MCF 10A (cell line): ENCODE measurements around the gene POU2AF1. TPM values are rescaled to one million over a fixed set of nuclear protein-coding genes. Genes with fewer than 3 reads are reported as not detected.
A peak's percentile ranks its signal among the peaks of the same experiment; 100 is the strongest.

ENCODE experiments used
- Bru-seq: library from RNA; stranded (reverse); fragments of 400-500 nt; gene quantifications from one replicate; lab custom pipeline; 2021; lab: Mats Ljungman, UMichigan
- BruChase-seq, 2 experiments: library from RNA; stranded (reverse); fragments of 400-500 nt; gene quantifications; one replicate each; lab custom pipeline; 2021; lab: Mats Ljungman, UMichigan
- BruUV-seq: library from RNA; stranded (reverse); fragments of 400-500 nt; replicated peaks from 2 replicates; lab custom pipeline; 2021; lab: Mats Ljungman, UMichigan
- CTCF ChIA-PET: fragments of 300-600 bp; sonication (Branson Sonifier 250); formaldehyde crosslinking; extraction: SDS; loops from one replicate; lab custom pipeline; 2021; ENCODE audit warnings: antibody characterized with exemption, inconsistent platforms; lab: Yijun Ruan, JAX
- POLR2A ChIA-PET: fragments of 300-600, 350-650 bp; sonication (Branson Sonifier 250); formaldehyde crosslinking; extraction: SDS; loops from one replicate; lab custom pipeline; 2020; ENCODE audit warnings: antibody characterized with exemption, inconsistent platforms; lab: Yijun Ruan, JAX
- DNase-seq: peaks from one replicate; pipeline ENCODE4 v3.0.0-alpha.2; 2018; ENCODE audit not compliant: unreplicated experiment
- H3K27ac Mint-ChIP-seq: one replicate; pipeline ENCODE4 v1.8.0; 2022; ENCODE audit warnings: mild to moderate bottlenecking, low read depth, mixed read lengths; ENCODE audit not compliant: unreplicated experiment
- H3K27me3 Mint-ChIP-seq: one replicate; pipeline ENCODE4 v1.8.0; 2022; ENCODE audit warnings: mixed read lengths; ENCODE audit not compliant: insufficient read depth, unreplicated experiment
- H3K36me3 Mint-ChIP-seq: one replicate; pipeline ENCODE4 v1.8.0; 2022; ENCODE audit warnings: mild to moderate bottlenecking, moderate library complexity, mixed read lengths; ENCODE audit not compliant: insufficient read depth, unreplicated experiment
- H3K4me1 Mint-ChIP-seq: one replicate; pipeline ENCODE4 v1.8.0; 2022; ENCODE audit warnings: mixed read lengths; ENCODE audit not compliant: insufficient read depth, unreplicated experiment
- H3K4me3 Mint-ChIP-seq: one replicate; pipeline ENCODE4 v1.8.0; 2022; ENCODE audit warnings: mild to moderate bottlenecking, moderate library complexity, mixed read lengths; ENCODE audit not compliant: unreplicated experiment
- H3K9me3 Mint-ChIP-seq: one replicate; pipeline ENCODE4 v1.8.0; 2022; ENCODE audit warnings: mixed read lengths; ENCODE audit not compliant: unreplicated experiment
- intact Hi-C: fragments of 100-400 bp; cut with micrococcal nuclease; formaldehyde crosslinking; loops from 2 replicates; pipeline ENCODE4 v1.14.1; 2022
- long read RNA-seq: library from polyadenylated mRNA; stranded (forward); transcript quantifications from one replicate; pipeline ENCODE4 v2.0.0, GENCODE V29; 2022
- total RNA-seq: library from RNA; stranded (reverse); gene quantifications from 2 replicates; pipeline ENCODE4 v1.2.3, GENCODE V29; 2022
- TF ChIP-seq, protein P1 (sequence below): fragments of 200-600 bp; IDR thresholded peaks from one replicate; pipeline ENCODE4 v1.8.0; 2022; ENCODE audit warnings: antibody characterized with exemption, mild to moderate bottlenecking; ENCODE audit not compliant: unreplicated experiment

POU2AF1 gene, protein sequence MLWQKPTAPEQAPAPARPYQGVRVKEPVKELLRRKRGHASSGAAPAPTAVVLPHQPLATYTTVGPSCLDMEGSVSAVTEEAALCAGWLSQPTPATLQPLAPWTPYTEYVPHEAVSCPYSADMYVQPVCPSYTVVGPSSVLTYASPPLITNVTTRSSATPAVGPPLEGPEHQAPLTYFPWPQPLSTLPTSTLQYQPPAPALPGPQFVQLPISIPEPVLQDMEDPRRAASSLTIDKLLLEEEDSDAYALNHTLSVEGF
- not detected in 2 replicates for total RNA-seq
- percentile 4 among the genes with signal in this experiment for Bru-seq, nascent RNA
- percentile 4 among the genes with signal in this experiment for BruChase-seq, experiment 1, labeled RNA remaining after a 6-hour chase
- not detected for BruChase-seq, experiment 2, labeled RNA remaining after a 2-hour chase
- long read RNA-seq: 0 reads

DNA sequence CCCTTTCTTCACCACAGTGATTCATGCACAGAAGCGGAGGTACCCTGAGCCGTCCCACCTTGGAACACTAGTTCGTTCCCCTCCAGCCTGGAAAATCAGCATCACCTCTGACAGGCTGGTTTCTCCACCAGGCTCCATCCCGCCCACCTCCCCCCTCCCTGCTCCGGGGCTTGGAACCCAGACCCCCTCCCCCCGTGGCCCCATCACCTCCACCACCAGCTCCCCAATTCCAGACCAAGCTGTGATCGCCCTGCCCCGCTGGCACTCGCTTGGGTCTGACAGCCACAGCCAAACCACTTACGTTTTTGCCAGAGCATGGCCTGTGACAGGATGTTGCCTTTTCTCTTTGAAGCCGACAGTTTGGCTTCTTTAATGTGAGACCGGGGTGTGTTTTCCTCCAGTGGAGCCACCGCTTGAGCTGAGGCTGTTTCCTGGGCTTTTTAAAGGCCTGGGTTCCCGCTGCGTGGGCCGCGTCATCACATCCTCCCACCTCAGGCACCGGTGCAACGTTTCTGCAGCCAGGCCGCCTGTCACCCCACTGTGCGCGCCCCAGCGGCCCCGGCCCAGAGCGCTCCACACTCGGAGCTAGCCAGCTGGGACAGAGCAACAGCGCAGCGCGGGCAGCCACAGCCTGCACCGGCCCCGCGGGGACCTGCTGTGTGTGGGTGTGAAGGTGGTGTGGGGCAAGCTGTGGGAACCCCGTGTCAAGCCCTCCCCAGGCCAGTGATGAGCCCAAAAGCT is at the start of gene POU2AF1:
POU2AF1 (minus strand) TSS at position 415 of the 741 bp plus-strand sequence; CDS start at position 317, 98 bp downstream.
- TF ChIP-seq, protein P1, sequence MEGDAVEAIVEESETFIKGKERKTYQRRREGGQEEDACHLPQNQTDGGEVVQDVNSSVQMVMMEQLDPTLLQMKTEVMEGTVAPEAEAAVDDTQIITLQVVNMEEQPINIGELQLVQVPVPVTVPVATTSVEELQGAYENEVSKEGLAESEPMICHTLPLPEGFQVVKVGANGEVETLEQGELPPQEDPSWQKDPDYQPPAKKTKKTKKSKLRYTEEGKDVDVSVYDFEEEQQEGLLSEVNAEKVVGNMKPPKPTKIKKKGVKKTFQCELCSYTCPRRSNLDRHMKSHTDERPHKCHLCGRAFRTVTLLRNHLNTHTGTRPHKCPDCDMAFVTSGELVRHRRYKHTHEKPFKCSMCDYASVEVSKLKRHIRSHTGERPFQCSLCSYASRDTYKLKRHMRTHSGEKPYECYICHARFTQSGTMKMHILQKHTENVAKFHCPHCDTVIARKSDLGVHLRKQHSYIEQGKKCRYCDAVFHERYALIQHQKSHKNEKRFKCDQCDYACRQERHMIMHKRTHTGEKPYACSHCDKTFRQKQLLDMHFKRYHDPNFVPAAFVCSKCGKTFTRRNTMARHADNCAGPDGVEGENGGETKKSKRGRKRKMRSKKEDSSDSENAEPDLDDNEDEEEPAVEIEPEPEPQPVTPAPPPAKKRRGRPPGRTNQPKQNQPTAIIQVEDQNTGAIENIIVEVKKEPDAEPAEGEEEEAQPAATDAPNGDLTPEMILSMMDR: no peak

DNA sequence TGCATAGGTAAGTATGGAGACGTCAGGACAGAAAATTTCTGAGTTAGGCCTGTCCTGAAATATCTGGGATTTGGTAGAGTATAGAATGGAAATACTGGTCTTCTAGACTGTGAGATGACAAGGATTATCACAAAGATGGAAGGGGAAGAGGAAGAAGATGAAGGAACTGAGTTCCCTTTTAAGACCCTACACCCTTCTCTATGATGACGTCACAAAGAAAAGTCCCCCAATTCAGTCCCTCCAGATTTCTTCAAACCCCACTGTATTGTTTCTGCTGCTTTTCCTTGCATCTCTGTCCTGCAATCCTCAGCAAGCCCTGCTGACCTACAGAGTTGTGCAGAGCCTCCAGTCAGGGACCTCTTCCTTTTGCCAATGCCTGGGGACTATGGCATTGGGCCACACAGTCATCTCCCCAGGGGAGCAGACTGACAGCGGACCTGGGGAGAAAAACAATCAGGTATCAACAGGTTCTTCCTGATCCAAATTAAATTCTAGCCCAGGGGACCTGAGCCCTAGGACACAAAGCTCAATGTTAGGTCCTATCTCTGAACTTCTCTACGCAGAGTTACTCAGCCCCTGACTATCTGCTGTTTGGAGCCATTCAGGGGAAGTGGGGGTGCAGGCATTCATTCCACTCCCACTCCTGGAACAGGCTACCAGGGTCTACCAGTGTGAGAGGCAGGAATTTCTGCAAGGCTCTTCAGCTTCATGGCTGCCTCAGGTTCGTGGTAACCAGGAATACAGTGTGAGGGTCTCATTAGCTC is 49.2 kb upstream of the POU2AF1 start:
- Mint-ChIP-seq H3K4me1 (peaks cover 22% of the 10 kb centered on the region), H3K36me3 (peaks cover 3% of the 10 kb centered on the region), H3K27me3 (no peaks in the 10 kb centered on the region), H3K9me3 (no peaks in the 10 kb centered on the region), H3K27ac (no peak overlapping the region), H3K4me3 (no peak overlapping the region)
- TF ChIP-seq, protein P1: no peak
- no peak for DNase-seq
- POLR2A ChIA-PET: interaction anchor here (0.6 to 2.2 kb wide), 9 partner anchors 9 to 146 kb away, joined by 3 to 8 read pairs (median 5); no protein-coding TSS in a partner anchor
- intact Hi-C loops: loop anchor here (2.0 to 5.0 kb wide), 2 partner anchors 126 to 145 kb away; no protein-coding TSS in a partner anchor
- CTCF ChIA-PET: interaction anchor here (0.7 to 16.5 kb wide), 28 partner anchors 8 to 993 kb away, joined by 3 to 233 read pairs (median 5); no protein-coding TSS in a partner anchor
- no TSS peak for BruUV-seq

More for the DNA sequence above, at the start of gene POU2AF1:
- BruUV-seq: no TSS peak
- Mint-ChIP-seq H3K36me3 (no peaks in the 10 kb centered on the region), H3K27ac (no peak within 1 kb of the TSS), H3K9me3 (no peaks in the 10 kb centered on the region), H3K4me1 (no peaks in the 10 kb centered on the region), H3K27me3 (no peaks in the 10 kb centered on the region), H3K4me3 (no peak within 1 kb of the TSS)
- CTCF ChIA-PET: interaction anchor here (0.6 kb wide), 2 partner anchors 57 to 872 kb away, joined by 3 read pairs; no protein-coding TSS in a partner anchor
- POLR2A ChIA-PET: interaction anchor here (0.6 to 1.7 kb wide), 3 partner anchors 13 to 21 kb away, joined by 3 to 5 read pairs (median 4); no protein-coding TSS in a partner anchor
- peak; percentile 58 for DNase-seq
- intact Hi-C loops: no loop called here

DNA sequence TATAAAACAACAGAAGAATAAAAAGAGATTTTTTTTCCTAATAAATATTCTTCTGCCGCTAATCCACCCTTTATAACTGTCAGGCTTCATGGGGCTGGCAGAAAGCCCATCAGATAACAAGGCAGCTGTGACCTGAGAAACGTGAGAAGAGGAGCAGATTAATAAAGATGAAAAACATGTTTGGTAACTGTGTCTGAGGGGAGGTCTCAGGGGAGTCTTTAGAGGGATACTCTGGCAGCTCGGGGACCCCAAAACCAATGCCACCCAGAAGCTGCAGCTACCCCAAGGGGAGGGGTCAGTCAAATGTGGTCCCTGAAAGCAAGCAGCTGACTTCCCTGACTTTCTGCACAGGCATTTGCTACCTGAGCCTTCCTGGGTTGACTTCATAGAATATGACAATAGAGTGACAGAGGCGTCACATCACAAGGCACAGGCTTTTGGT is 48.4 kb upstream of the POU2AF1 start:
- no peaks in the 10 kb centered on the region for H3K27me3 Mint-ChIP-seq
- H3K36me3 Mint-ChIP-seq: no peaks in the 10 kb centered on the region
- ChIA-PET CTCF (interaction anchor here (0.7 to 16.5 kb wide), 12 partner anchors 9 to 166 kb away, joined by 3 to 233 read pairs (median 6); no protein-coding TSS in a partner anchor), POLR2A (interaction anchor here (0.6 to 2.2 kb wide), 10 partner anchors 10 to 902 kb away, joined by 3 to 14 read pairs (median 6); no protein-coding TSS in a partner anchor)
- H3K4me3 Mint-ChIP-seq: no peak overlapping the region
- H3K4me1 Mint-ChIP-seq: peaks cover 22% of the 10 kb centered on the region
- H3K9me3 Mint-ChIP-seq: no peaks in the 10 kb centered on the region
- no TSS peak for BruUV-seq
- peak; percentile 63 for DNase-seq
- TF ChIP-seq, protein P1: no peak
- intact Hi-C loops: loop anchor here (5.0 kb wide), 1 partner anchor 125 kb away; no protein-coding TSS in a partner anchor
- peak overlapping the region; percentile 69 for H3K27ac Mint-ChIP-seq
